Activated CD4-positive, alpha-beta T cell treated with anti-CD3 and anti-CD28 coated beads, Interleukin-2, amount 50 U/mL, for 4 hours (primary cell): ENCODE results near the gene ATP13A5.

Experiments
- DNase-seq, 2 experiments: peaks; one replicate each; pipeline ENCODE4 v3.0.0-alpha.2; 2020

Gene ATP13A5

GRCh38 chr3:193250492-193250891, 128.1 kb downstream of the ATP13A5 start:
- DNase-seq: no peak

- DNase-seq: no peak
These were observed 129.6 kb downstream of the ATP13A5 start for GRCh38 chr3:193248848-193249468.

GRCh38 chr3:193243571-193243970, 135.0 kb downstream of the ATP13A5 start:
- DNase-seq: no peak

GRCh38 chr3:193241716-193242115, 136.8 kb downstream of the ATP13A5 start:
- DNase-seq: no peak

GRCh38 chr3:193240850-193241706, 137.5 kb downstream of the ATP13A5 start, which contains the start of gene PLAAT1:
PLAAT1 (plus strand) TSS chr3:193241222; CDS start chr3:193255651, 14,429 bp downstream.
- no peak for DNase-seq

GRCh38 chr3:193240436-193240849, 138.1 kb downstream of the ATP13A5 start:
- DNase-seq: no peak

GRCh38 chr3:193237030-193237429, 141.5 kb downstream of the ATP13A5 start:
- no peak for DNase-seq

- no peak for DNase-seq
These were observed 142.0 kb downstream of the ATP13A5 start for GRCh38 chr3:193236599-193236998.

- no peak for DNase-seq
These were observed 147.4 kb downstream of the ATP13A5 start for GRCh38 chr3:193231201-193231600.

- no peak for DNase-seq
These were observed 147.9 kb downstream of the ATP13A5 start for GRCh38 chr3:193230610-193231009.

- no peak for DNase-seq
These were observed 148.6 kb downstream of the ATP13A5 start for GRCh38 chr3:193229851-193230420.

- DNase-seq: no peak
These were observed 150.3 kb downstream of the ATP13A5 start for GRCh38 chr3:193228206-193228605.

GRCh38 chr3:193225302-193226125, 153.0 kb downstream of the ATP13A5 start:
- DNase-seq: no peak
